RWPE1 (cell line): ENCODE results near the gene SLC46A3.

Source experiments
- CTCF ChIA-PET: fragments of 350-600 bp; sonication (Branson Sonifier 250); formaldehyde crosslinking; extraction: SDS; loops from one replicate; lab custom pipeline; 2021; lab: Yijun Ruan, JAX
- POLR2A ChIA-PET: fragments of 400-600 bp; formaldehyde crosslinking; extraction: SDS; loops from one replicate; lab custom pipeline; 2020; ENCODE audit warnings: antibody characterized with exemption; ENCODE audit not compliant: low non-redundant PET; lab: Yijun Ruan, JAX
- DNase-seq: peaks from one replicate; pipeline ENCODE4 v3.0.0; 2012; ENCODE audit warnings: low spot score
- H3K27ac ChIP-seq: fragments of 450-650 bp; 2 replicates; pipeline ENCODE4 v1.5.1; 2017
- TF ChIP-seq, protein P1 (sequence below): fragments of 450-650 bp; conservative IDR thresholded peaks from 2 replicates; pipeline ENCODE4 v1.5.1; 2017; ENCODE audit warnings: low read depth, mild to moderate bottlenecking

SLC46A3 gene

DNA sequence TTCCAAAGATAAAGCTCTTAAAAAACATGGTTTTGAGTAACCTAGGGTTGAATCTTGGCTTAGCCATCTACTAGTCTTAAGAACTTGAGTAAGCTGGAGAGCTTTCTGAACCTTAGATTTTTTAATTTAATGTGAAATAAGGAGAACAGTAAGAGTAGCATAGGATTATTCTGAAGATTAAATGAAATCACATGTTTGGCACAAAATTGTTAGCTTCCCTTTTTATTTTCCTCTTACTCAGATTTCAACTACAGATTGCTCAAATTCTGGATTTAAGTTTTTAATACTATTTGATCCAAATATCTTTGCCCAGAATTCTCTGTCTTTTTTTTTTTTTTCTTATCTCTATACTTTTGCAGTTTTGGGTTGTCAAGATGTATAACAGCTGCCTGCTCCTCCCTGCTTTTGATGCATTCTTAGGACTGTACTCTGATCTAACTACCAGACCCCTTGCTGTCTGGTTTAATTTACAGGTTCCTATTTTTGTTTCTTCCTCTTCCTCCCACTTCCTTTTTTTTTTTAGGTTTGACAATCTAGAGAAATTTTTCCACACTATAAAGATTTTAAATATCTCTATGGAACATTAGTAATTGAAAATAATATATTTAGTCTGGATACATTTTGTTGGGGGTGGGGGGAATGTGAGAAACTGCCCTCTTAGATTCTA, 47.5 kb downstream of the SLC46A3 start:
- H3K27ac ChIP-seq, result no peak overlapping the region
- POLR2A ChIA-PET, result no interaction called here
- CTCF ChIA-PET, result interaction anchor here (0.6 to 0.7 kb wide), 3 partner anchors 58 to 263 kb away, joined by 3 to 7 read pairs (median 3); no protein-coding TSS in a partner anchor
- TF ChIP-seq, protein P1, sequence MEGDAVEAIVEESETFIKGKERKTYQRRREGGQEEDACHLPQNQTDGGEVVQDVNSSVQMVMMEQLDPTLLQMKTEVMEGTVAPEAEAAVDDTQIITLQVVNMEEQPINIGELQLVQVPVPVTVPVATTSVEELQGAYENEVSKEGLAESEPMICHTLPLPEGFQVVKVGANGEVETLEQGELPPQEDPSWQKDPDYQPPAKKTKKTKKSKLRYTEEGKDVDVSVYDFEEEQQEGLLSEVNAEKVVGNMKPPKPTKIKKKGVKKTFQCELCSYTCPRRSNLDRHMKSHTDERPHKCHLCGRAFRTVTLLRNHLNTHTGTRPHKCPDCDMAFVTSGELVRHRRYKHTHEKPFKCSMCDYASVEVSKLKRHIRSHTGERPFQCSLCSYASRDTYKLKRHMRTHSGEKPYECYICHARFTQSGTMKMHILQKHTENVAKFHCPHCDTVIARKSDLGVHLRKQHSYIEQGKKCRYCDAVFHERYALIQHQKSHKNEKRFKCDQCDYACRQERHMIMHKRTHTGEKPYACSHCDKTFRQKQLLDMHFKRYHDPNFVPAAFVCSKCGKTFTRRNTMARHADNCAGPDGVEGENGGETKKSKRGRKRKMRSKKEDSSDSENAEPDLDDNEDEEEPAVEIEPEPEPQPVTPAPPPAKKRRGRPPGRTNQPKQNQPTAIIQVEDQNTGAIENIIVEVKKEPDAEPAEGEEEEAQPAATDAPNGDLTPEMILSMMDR, result no peak
- no peak for DNase-seq

DNA sequence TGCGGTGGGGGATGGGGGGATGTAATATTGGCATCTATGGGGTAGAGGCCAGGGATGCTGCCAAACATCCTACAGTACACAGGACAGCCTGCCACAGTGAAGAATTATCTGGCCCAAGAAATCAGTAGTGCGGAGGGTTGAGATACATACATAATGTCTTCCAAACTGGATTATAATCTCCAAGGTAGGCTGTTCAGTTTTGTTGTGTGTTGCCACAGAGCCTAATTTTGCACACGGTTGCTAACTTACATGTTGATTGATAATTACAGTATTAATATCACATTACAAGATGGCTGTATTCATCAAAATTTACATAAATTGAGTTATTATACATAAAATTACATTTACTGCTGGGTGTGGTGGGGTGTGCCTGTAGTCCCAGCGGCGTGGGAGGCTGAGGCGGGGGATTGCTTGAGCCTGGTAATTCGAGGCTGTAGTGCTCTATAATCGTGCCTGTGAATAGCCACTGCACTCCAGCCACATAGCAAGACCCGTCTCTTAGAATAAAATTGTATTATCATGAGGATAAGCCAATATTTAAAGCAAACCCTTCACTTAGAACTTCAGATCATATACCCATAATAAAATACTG, 51.8 kb downstream of the SLC46A3 start:
- DNase-seq, result no peak
- H3K27ac ChIP-seq, result no peak overlapping the region
- ChIA-PET POLR2A (no interaction called here), CTCF (interaction anchor here (0.6 kb wide), 1 partner anchor 872 kb away, joined by 3 read pairs; no protein-coding TSS in a partner anchor)
- TF ChIP-seq, protein P1, result no peak

DNA sequence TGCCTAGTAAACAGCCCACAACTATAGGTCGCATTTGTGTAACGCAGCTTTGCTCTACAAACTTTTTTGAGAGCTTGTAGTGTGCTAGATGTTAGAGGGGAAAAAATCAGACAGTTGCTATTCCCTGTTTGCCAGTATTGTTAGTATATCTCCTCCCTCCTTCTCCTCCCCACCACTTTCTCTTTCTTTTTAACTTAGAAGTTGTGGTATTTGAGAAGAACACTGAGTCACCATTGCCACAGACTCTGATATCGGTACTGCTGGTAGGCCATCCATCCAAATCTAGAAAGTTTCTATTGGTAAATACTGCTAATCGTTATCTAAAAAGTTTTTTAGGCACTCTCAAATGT, 59.2 kb downstream of the SLC46A3 start:
- DNase-seq, result peak; percentile 36
- ChIA-PET CTCF (interaction anchor here (0.7 to 1.2 kb wide), 2 partner anchors 21 to 27 kb away, joined by 3 read pairs; no protein-coding TSS in a partner anchor), POLR2A (interaction anchor here (0.8 kb wide), 1 partner anchor 1191 kb away, joined by 4 read pairs; the partner anchor contains the start of gene UBL3)
- peak overlapping the region; percentile 81 for H3K27ac ChIP-seq
- TF ChIP-seq, protein P1, result no peak

DNA sequence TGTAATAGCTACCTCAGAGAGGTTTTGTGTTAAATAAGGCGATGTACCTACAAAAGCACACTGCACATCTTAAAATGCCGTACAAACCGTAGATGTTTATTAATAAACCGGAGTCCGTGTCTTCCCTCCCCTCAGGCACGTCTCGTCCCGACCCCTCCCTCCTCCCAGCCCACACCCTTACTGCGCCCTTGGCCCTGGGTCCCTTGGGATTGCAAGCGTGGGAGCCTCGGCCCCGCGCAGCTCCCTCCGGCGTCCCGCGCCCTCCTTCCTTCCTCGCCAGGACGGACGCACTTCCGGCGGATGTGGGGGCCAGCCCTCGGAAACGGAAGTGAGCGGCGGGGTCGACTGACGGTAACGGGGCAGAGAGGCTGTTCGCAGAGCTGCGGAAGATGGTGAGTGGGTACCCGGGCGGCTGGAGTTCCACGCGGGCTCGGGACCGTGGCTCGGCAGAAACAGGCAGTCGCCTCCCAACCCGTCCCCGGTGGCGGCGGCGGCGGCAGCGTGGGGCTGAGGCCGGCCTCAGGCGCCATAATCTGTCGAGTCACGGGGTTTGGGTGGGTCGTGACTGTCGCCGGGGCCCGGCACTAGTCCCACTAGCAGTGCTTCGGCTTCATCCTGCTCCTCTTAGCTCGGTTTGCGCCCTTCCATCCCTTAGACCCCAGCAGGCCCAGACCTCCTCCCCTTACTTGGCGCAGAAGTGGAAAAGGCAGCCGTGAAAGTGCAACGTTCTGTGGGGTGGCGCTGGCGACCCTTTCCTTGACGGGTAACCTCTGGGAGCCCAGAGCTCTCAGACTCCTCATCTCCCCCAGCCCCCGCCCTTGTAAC, 59.8 kb downstream of the SLC46A3 start, which contains the start of gene POMP:
Gene POMP, plus strand, starts transcription at position 335 of the 825 bp plus-strand sequence. Its CDS starts 55 bp downstream, at position 390.
- peak within 1 kb of the TSS; percentile 81 for H3K27ac ChIP-seq
- CTCF ChIA-PET, result interaction anchor here (0.6 to 1.2 kb wide), 3 partner anchors 21 to 138 kb away, joined by 3 to 5 read pairs (median 3); no protein-coding TSS in a partner anchor
- peak; percentile 87 for DNase-seq
- TF ChIP-seq, protein P1, result no peak
- POLR2A ChIA-PET, result interaction anchor here (0.5 to 0.8 kb wide), 2 partner anchors 47 to 1191 kb away, joined by 3 to 4 read pairs; partner anchors contain the start of gene UBL3

DNA sequence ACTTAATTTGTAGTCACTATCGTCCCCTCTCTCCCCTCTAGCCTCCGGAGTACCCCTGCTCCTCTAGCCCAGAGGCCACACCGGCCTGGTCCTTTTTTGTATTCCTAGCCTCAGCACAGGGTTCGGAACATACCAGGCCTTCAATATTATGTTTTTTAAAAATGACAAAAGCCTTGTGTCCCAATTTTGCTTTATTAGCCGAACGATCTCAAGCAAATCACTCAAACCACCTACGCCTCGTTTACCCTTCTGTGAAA, 60.3 kb downstream of the SLC46A3 start:
- POLR2A ChIA-PET, result no interaction called here
- TF ChIP-seq, protein P1, result no peak
- CTCF ChIA-PET, result interaction anchor here (0.6 to 1.2 kb wide), 2 partner anchors 28 to 138 kb away, joined by 3 to 5 read pairs; no protein-coding TSS in a partner anchor
- H3K27ac ChIP-seq, result peak overlapping the region; percentile 81
- no peak for DNase-seq
